ENCODE data around the gene TEK. TPM values are rescaled to one million over a fixed set of nuclear protein-coding genes. Genes with fewer than 3 reads are reported as not detected.
"Not testable (repeated sequence)": the region's sequence is repeated elsewhere in the genome, so short reads cannot be mapped to it uniquely, and the experiment has no call there.

TEK gene
- total RNA-seq, 1 experiment from 2014 or later = not detected

DNA sequence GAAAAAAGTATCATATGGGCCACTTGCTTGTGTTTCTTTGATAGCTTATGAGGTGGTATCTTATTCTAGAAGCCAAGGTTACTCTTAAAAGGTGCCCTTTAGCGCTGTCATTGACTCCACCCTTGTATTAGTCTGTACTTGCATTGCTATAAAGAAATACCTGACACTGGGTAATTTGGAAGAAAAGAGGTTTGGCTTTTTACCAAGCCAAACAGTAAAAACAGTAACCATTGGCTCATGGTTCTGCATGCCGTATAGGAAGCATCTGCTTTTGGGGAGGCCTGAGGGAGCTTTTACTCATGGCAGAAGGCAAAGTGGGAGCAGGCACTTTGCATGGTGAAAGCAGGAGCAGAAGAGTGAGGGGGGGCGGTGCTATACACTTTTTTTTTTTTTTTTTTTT lies 87.4 kb downstream of the TEK start:
- DNase-seq (ENCODE audit: low read depth) = no peak
- in situ Hi-C loops (cut with HindIII; ENCODE audit: low pct_unique_long_range_greater_than_20kb, low sequenced_read_pairs) = no loop called here

DNA sequence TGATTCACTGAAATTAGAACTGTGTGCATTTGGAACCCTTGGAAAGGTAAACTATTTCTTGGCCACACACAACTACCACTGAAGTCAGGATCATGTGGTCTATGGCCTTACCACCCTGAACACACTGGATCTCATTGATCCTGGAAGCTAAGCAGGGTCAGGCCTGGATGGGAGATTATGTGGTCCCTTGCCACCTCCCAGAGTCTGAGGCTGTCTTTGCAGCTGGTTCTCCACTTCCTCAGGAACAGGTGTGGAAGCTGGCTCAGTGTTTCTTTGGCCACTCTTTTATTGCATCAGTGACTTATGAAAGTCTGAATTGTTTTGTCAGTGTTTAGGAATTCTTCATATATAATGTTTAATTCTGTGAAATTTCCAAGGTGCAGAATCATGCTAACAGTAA lies 89.2 kb downstream of the TEK start:
- in situ Hi-C loops (cut with HindIII; ENCODE audit: low pct_unique_long_range_greater_than_20kb, low sequenced_read_pairs) = no loop called here
- no peak for DNase-seq (ENCODE audit: low read depth)

GRCh38 chr9:27202056-27202455 lies 93.0 kb downstream of the TEK start:
- no peak for DNase-seq (ENCODE audit: low read depth)
- in situ Hi-C loops (cut with HindIII; ENCODE audit: low pct_unique_long_range_greater_than_20kb, low sequenced_read_pairs) = no loop called here

DNA sequence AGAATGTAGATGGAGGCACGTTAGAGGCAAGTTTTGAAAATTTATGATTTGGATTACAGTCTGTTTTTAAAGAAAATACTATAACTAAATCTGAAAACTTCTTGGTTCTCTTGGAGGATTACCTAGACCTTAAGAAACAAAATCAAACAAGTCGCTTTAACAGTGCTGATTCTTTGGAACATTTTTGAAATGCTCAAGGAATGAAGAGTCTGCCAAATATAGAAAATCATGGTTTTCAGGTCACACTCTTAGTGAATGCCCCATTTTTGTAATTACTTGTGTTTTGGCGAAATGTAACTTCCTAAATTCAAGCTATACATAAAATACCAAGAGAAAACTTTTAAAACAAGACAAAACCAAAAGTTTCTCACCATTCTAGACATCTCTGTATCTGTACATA lies 94.8 kb downstream of the TEK start:
- in situ Hi-C loops (cut with HindIII; ENCODE audit: low pct_unique_long_range_greater_than_20kb, low sequenced_read_pairs) = no loop called here
- no peak for DNase-seq (ENCODE audit: low read depth)

DNA sequence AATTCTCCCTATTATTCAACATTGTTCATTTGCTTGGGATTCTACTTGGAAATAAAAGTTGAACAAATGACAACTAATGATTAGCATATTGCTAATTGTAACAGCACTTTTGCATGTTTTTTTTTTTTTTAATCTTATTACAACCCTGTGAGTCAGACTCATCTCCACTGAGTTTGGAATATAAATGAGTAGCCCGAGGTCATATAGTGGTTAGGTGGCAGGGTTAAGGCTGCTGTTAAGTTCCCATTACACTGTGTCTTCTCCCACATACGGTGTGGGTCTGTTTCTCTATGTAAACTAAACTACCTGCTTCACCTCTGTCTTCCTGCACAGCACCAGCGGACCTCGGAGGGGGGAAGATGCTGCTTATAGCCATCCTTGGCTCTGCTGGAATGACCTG lies 95.6 kb downstream of the TEK start:
- in situ Hi-C loops (cut with HindIII; ENCODE audit: low pct_unique_long_range_greater_than_20kb, low sequenced_read_pairs) = no loop called here
- no peak for DNase-seq (ENCODE audit: low read depth)

DNA sequence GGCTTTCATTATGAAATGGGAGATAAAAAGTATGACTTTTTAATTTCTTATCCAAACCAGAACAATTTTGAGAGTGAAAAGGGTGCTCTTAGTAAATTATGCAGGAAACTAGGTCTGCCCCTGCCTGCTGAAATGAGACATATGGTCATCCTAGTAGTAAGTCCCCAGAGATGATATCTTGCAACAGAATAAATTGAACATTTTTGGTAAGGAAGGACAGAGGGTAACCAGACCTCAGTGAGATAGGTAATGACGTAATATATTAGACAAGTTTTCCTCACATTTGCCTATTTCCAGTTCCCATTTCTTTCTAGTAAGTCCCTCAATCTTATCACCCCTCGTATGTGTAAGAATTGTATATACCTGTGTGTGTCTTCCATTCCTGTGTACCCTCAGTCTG lies 96.2 kb downstream of the TEK start:
- DNase-seq (ENCODE audit: low read depth) = no peak
- in situ Hi-C loops (cut with HindIII; ENCODE audit: low pct_unique_long_range_greater_than_20kb, low sequenced_read_pairs) = no loop called here

DNA sequence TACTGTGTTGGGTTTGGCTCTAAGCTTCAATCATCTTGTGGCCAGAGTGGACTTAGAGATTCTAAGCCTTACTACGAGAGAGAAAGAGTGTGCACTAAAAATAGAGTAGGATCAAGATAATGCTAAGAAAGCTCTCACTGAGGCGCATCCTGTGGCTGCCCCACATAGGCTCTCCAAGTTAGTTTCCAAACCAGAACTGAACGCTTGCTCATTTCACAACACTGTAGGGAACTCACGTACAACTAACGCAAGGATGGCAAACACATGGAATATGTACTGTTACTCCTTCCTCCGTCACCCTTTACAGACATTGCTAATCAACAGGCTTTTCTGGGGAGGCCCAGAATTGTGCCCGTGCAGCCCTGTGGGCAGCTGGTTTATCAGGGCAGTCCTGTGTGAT lies 97.0 kb downstream of the TEK start:
- no peak for DNase-seq (ENCODE audit: low read depth)
- in situ Hi-C loops (cut with HindIII; ENCODE audit: low pct_unique_long_range_greater_than_20kb, low sequenced_read_pairs) = no loop called here

GRCh38 chr9:27209034-27209433 lies 100.0 kb downstream of the TEK start:
- in situ Hi-C loops (cut with HindIII; ENCODE audit: low pct_unique_long_range_greater_than_20kb, low sequenced_read_pairs) = no loop called here
- DNase-seq (ENCODE audit: low read depth) = no peak

DNA sequence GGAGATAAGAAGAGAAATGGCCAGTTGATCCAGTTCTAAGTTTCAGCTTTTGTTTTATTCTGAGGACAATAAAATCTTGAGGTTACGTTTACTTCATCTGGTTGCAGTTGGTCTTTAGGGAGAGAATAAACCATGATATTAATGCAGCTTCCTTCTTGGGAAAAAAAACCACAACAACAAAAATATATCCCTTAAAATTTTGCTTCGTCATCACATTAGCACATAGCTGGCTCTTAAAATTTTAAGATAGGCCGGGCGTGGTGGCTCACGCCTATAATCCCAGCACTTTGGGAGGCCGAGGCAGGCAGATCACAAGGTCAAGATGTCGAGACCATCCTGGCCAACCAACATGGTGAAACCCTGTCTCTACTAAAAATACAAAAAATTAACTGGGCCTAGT lies 101.6 kb downstream of the TEK start:
- in situ Hi-C loops (cut with HindIII; ENCODE audit: low pct_unique_long_range_greater_than_20kb, low sequenced_read_pairs) = no loop called here

GRCh38 chr9:27212191-27212590 lies 103.2 kb downstream of the TEK start:
- no peak for DNase-seq (ENCODE audit: low read depth)
- in situ Hi-C loops (cut with HindIII; ENCODE audit: low pct_unique_long_range_greater_than_20kb, low sequenced_read_pairs) = no loop called here

More for the DNA sequence above, 101.6 kb downstream of the TEK start:
- no peak for DNase-seq (ENCODE audit: low read depth)

GRCh38 chr9:27212621-27213020 lies 103.6 kb downstream of the TEK start:
- DNase-seq (ENCODE audit: low read depth) = no peak
- in situ Hi-C loops (cut with HindIII; ENCODE audit: low pct_unique_long_range_greater_than_20kb, low sequenced_read_pairs) = no loop called here

GRCh38 chr9:27227192-27227591 lies 118.2 kb downstream of the TEK start:
- DNase-seq (ENCODE audit: low read depth) = no peak
- in situ Hi-C loops (cut with HindIII; ENCODE audit: low pct_unique_long_range_greater_than_20kb, low sequenced_read_pairs) = no loop called here

DNA sequence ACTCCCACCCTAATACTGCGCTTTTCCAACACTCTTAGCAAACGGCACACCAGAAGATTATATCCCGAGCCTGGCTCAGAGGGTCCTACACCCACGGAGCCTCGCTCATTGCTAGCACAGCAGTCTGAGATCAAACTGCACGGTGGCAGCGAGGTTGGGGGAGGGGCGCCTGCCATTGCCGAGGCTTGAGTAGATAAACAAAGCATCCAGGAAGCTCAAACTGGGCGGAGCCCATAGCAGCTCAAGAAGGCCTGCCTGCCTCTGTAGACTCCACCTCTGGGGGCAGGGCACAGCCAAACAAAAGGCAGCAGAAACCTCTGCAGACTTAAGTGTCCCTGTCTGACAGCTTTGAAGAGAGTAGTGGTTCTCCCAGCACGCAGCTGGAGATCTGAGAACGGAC lies 130.6 kb downstream of the TEK start:
- DNase-seq (ENCODE audit: low read depth); in situ Hi-C loops (cut with HindIII; ENCODE audit: low pct_unique_long_range_greater_than_20kb, low sequenced_read_pairs): not testable (repeated sequence)

- DNase-seq (ENCODE audit: low read depth) = peak; percentile 23
- in situ Hi-C loops (cut with HindIII; ENCODE audit: low pct_unique_long_range_greater_than_20kb, low sequenced_read_pairs) = no loop called here
These were observed 138.7 kb downstream of the TEK start for GRCh38 chr9:27247756-27248155.

DNA sequence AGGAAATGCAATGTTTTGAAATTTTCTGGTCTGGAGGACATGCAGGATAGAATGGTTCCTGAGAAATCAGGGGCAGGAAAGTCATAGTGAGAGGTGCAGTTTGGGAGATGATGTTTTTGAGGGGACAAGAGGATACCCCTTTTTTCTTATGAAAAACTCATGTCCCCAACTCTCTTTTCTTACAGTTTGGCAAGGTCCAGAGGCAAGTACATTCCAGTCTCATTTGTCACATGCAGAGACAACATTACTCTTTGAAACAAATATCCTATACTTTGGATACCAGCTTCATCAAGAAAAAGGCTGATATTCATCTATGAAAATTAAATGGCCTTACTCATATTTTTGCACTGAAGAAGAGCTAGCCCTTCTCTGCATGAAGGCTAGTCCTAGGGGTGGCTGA lies 139.7 kb downstream of the TEK start:
- no peak for DNase-seq (ENCODE audit: low read depth)
- in situ Hi-C loops (cut with HindIII; ENCODE audit: low pct_unique_long_range_greater_than_20kb, low sequenced_read_pairs) = no loop called here

GRCh38 chr9:27258662-27259061 lies 149.6 kb downstream of the TEK start:
- no peak for DNase-seq (ENCODE audit: low read depth)

GRCh38 chr9:27260789-27261516 lies 151.9 kb downstream of the TEK start:
- in situ Hi-C loops (cut with HindIII; ENCODE audit: low pct_unique_long_range_greater_than_20kb, low sequenced_read_pairs) = no loop called here
- DNase-seq (ENCODE audit: low read depth) = no peak

More at GRCh38 chr9:27258662-27259061, 149.6 kb downstream of the TEK start:
- in situ Hi-C loops (cut with HindIII; ENCODE audit: low pct_unique_long_range_greater_than_20kb, low sequenced_read_pairs) = no loop called here

- DNase-seq (ENCODE audit: low read depth) = no peak
- in situ Hi-C loops (cut with HindIII; ENCODE audit: low pct_unique_long_range_greater_than_20kb, low sequenced_read_pairs) = no loop called here
These were observed 152.6 kb downstream of the TEK start for GRCh38 chr9:27261517-27262211.

GRCh38 chr9:27272103-27272502 lies 163.1 kb downstream of the TEK start:
- in situ Hi-C loops (cut with HindIII; ENCODE audit: low pct_unique_long_range_greater_than_20kb, low sequenced_read_pairs) = no loop called here
- no peak for DNase-seq (ENCODE audit: low read depth)

- no peak for DNase-seq (ENCODE audit: low read depth)
- in situ Hi-C loops (cut with HindIII; ENCODE audit: low pct_unique_long_range_greater_than_20kb, low sequenced_read_pairs) = no loop called here
These were observed 164.2 kb downstream of the TEK start for GRCh38 chr9:27273186-27273585.
